ENCODE results near the gene MED8.
"Not testable (repeated sequence)": the region's sequence is repeated elsewhere in the genome, so short reads cannot be mapped to it uniquely, and the experiment has no call there.

The MED8 gene

DNA sequence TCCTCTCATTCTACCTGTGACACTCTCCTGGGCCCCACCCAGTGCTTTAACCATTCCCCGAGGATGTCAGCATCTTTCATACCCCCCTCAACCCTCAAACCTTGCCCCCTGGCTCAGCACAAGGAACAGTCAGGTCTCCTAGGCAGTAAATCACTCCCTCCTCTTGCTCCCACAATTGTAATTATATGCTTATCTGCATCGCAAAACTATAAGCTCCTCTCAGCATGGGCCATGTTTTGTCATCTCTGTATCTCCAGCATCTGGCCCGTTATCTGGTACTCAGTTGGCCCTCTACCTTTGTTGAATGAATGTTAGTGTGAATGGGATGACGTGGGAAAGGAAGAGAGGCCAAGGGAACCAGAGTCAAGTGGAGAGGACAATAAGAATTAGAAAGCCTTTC lies 19.0 kb downstream of the MED8 start:
- no peak for ATAC-seq (ENCODE audit: low read depth)
- no peaks in the 10 kb centered on the region for H3K36me3 ChIP-seq (ENCODE audit: low read depth)
- H3K27ac ChIP-seq (ENCODE audit: poor library complexity, severe bottlenecking): peak overlapping the region; percentile 95
- TF ChIP-seq, protein P1, sequence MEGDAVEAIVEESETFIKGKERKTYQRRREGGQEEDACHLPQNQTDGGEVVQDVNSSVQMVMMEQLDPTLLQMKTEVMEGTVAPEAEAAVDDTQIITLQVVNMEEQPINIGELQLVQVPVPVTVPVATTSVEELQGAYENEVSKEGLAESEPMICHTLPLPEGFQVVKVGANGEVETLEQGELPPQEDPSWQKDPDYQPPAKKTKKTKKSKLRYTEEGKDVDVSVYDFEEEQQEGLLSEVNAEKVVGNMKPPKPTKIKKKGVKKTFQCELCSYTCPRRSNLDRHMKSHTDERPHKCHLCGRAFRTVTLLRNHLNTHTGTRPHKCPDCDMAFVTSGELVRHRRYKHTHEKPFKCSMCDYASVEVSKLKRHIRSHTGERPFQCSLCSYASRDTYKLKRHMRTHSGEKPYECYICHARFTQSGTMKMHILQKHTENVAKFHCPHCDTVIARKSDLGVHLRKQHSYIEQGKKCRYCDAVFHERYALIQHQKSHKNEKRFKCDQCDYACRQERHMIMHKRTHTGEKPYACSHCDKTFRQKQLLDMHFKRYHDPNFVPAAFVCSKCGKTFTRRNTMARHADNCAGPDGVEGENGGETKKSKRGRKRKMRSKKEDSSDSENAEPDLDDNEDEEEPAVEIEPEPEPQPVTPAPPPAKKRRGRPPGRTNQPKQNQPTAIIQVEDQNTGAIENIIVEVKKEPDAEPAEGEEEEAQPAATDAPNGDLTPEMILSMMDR (IDR thresholded peaks at IDR 0.05; ENCODE audit: poor library complexity, severe bottlenecking): no peak
- H3K27me3 ChIP-seq (ENCODE audit: insufficient read depth, poor library complexity, severe bottlenecking): no peaks in the 10 kb centered on the region
- H3K4me1 ChIP-seq (ENCODE audit: insufficient read depth, poor library complexity, severe bottlenecking): peaks cover 45% of the 10 kb centered on the region
- H3K9me3 ChIP-seq (ENCODE audit: severe bottlenecking): no peaks in the 10 kb centered on the region
- DNase-seq (ENCODE audit: low spot score): no peak
- H3K4me3 ChIP-seq (ENCODE audit: severe bottlenecking): no peak overlapping the region

DNA sequence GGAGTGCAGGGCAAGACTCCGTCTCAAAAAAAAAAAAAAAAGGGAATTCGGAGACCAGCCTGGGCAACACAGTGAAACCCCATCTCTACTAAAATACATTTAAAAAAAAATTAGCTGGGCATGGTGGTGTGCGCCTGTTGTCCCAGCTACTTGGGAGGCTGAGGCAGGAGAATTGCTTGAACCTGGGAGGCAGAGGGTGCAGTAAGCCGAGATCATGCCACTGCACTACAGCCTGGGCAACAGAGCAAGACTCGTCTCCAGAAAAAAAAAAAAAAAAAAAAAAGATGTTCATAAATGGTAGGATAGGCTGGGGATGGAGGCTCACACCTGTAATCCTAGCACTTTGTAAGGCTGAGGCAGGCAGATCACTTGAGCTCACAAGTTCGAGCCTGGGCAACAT lies 19.8 kb downstream of the MED8 start:
- H3K27me3 ChIP-seq (ENCODE audit: insufficient read depth, poor library complexity, severe bottlenecking); DNase-seq (ENCODE audit: low spot score); H3K4me3 ChIP-seq (ENCODE audit: severe bottlenecking); H3K9me3 ChIP-seq (ENCODE audit: severe bottlenecking); ATAC-seq (ENCODE audit: low read depth); H3K36me3 ChIP-seq (ENCODE audit: low read depth): not testable (repeated sequence)
- Histone ChIP-seq H3K27ac (ENCODE audit: poor library complexity, severe bottlenecking) (peak overlapping the region; percentile 95), H3K4me1 (ENCODE audit: insufficient read depth, poor library complexity, severe bottlenecking) (peaks cover 45% of the 10 kb centered on the region)

DNA sequence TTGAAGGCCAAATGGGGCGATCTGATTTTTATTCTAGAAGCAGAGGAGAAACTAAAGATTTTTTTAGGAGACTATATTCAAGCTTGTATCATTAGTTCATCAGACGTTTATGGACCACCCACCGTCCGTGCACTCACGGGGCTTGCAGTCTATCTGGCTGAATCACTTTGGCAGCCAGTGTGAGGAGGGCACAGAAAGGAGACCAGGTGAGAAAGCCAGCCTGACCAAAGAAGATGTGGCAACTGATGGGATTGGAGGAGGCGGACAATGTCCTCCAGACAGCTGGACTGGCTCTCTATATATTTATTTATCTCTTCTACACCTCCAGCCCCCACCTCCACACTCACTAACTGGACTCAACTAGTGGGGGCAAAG lies 21.0 kb downstream of the MED8 start:
- H3K4me3 ChIP-seq (ENCODE audit: severe bottlenecking): peak overlapping the region; percentile 79
- no peaks in the 10 kb centered on the region for H3K27me3 ChIP-seq (ENCODE audit: insufficient read depth, poor library complexity, severe bottlenecking)
- no peak for DNase-seq (ENCODE audit: low spot score)
- peaks cover 18% of the 10 kb centered on the region for H3K36me3 ChIP-seq (ENCODE audit: low read depth)
- H3K4me1 ChIP-seq (ENCODE audit: insufficient read depth, poor library complexity, severe bottlenecking): peaks cover 38% of the 10 kb centered on the region
- no peaks in the 10 kb centered on the region for H3K9me3 ChIP-seq (ENCODE audit: severe bottlenecking)
- TF ChIP-seq, protein P1 (IDR thresholded peaks at IDR 0.05; ENCODE audit: poor library complexity, severe bottlenecking): no peak
- no peak for ATAC-seq (ENCODE audit: low read depth)
- H3K27ac ChIP-seq (ENCODE audit: poor library complexity, severe bottlenecking): peak overlapping the region; percentile 95

DNA sequence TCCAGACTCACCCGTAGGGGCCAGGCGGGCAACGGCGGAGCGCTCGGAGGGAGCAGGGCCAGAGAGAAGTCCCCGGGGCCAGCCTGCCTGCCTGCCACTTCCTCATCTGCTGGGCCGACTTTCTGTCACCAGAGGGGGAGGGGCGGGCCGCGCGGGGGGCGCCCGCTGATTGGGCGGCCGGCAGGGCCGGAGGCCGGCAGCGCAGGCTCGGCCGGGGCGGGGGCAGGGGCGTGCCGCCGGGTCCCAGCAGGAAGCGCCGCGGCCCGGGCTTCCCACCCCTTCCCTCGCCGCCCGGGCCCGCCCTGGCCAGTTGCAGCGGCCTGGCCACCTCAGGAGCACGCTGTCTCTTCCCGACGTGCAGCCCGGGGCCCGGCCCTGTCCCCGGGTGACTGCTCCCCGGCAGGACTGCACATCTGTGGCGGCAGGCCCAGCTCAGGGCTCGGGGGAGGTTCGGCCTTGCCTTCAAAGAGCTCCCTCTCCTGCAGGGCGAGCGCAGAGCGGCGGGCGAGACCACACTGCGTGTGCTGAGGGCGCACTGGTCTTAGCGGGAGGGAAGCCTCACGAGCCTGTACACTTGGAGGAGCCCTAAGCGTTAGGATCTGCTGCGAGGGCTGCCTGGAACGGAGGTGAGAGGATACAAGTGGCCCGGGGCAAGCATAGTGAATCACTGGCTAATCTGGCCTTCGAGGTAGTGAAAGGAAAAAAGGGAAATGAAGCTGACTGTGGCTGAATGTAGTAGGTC lies 21.5 kb downstream of the MED8 start, which contains the start of gene ELOVL1:
TSS of gene ELOVL1 (minus strand) at position 108 of the 742 bp plus-strand sequence. CDS start 2,402 bp downstream, outside the sequence.
- H3K4me3 ChIP-seq (ENCODE audit: severe bottlenecking): peak within 1 kb of the TSS; percentile 79
- peak within 1 kb of the TSS; percentile 95 for H3K27ac ChIP-seq (ENCODE audit: poor library complexity, severe bottlenecking)

DNA sequence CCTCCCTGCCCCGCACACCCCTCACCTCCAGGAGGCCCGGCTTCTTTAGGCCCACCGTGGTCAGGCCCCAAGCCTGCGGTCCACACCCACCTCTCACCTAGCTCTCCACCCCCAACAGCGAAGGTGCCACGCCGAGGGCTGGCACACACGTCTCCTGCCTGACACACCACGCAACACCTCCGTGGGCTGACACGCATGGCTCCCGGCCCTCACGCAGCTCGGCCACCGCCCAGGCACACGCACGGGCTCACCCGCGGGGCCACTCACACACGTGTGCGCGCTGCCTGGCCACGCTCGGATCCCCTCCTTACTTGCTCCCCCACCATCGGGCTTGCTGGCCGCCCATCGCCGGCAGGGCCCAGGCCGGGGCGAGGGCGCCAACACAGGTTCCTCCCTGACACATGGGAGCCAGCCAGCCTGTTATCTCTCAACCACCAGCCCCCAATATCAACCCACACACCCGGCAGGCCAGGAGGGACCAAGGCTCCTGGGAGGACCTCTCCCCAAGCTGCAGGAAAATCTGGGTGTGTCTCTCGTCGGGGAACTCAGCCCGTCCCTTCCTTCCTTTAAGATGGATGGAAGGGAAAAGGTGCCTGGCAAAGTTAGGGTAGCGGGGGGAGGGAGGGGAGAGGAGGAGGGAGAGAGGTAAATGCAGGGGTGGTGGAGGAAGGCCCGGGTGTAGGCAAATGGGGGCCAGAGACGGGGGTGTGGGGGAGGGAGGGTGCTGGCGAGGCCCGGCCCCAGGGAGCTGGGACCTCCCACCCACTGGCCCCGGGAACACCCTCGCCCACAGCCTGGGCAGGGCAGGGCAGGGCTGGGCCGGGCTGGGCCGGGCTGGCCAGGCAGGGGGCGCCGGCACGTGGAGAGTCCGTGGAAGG lies 22.3 kb downstream of the MED8 start:
- H3K27ac ChIP-seq (ENCODE audit: poor library complexity, severe bottlenecking): peak overlapping the region; percentile 95
- H3K4me1 ChIP-seq (ENCODE audit: insufficient read depth, poor library complexity, severe bottlenecking): peaks cover 24% of the 10 kb centered on the region
- no peaks in the 10 kb centered on the region for H3K9me3 ChIP-seq (ENCODE audit: severe bottlenecking)
- peaks cover 32% of the 10 kb centered on the region for H3K36me3 ChIP-seq (ENCODE audit: low read depth)
- TF ChIP-seq, protein P1 (IDR thresholded peaks at IDR 0.05; ENCODE audit: poor library complexity, severe bottlenecking): no peak
- DNase-seq (ENCODE audit: low spot score) (peak; percentile 83), ATAC-seq (ENCODE audit: low read depth) (peak; percentile 67)
- H3K27me3 ChIP-seq (ENCODE audit: insufficient read depth, poor library complexity, severe bottlenecking): no peaks in the 10 kb centered on the region
- H3K4me3 ChIP-seq (ENCODE audit: severe bottlenecking): peak overlapping the region; percentile 79

More for the DNA sequence above, 21.5 kb downstream of the MED8 start, which contains the start of gene ELOVL1:
- Histone ChIP-seq H3K27me3 (ENCODE audit: insufficient read depth, poor library complexity, severe bottlenecking) (no peaks in the 10 kb centered on the region), H3K9me3 (ENCODE audit: severe bottlenecking) (no peaks in the 10 kb centered on the region), H3K36me3 (ENCODE audit: low read depth) (peaks cover 24% of the 10 kb centered on the region), H3K4me1 (ENCODE audit: insufficient read depth, poor library complexity, severe bottlenecking) (peaks cover 32% of the 10 kb centered on the region)
- ATAC-seq (ENCODE audit: low read depth): peak; percentile 68
- TF ChIP-seq, protein P1 (IDR thresholded peaks at IDR 0.05; ENCODE audit: poor library complexity, severe bottlenecking): peak; percentile 22
- peak; percentile 84 for DNase-seq (ENCODE audit: low spot score)
